Sigmoid colon (tissue), 4 donors: ENCODE measurements around the gene LYPD1.

ENCODE experiments used
- EP300 ChIP-seq, 4 donors: sonication (generic); formaldehyde crosslinking; IDR thresholded peaks; one replicate each; pipeline ENCODE4 v1.6.1; 2017; ENCODE audit warnings: antibody characterized with exemption in 4 of 4
- POLR2A ChIP-seq, 2 donors: fragments of 450-650 bp; IDR thresholded peaks; one replicate each; pipeline ENCODE4 v1.6.1; 2016; ENCODE audit warnings: antibody characterized with exemption in 2 of 2, mild to moderate bottlenecking in 2 of 2, moderate library complexity in 2 of 2
- POLR2AphosphoS5 ChIP-seq, 4 donors: sonication (generic); formaldehyde crosslinking; IDR thresholded peaks; one replicate each; pipeline ENCODE4 v1.6.1; 2017; ENCODE audit warnings: antibody characterized with exemption in 4 of 4
- TF ChIP-seq, protein P1 (sequence below), 4 experiments: fragments of 450-650 bp in 3 of 4; fragments of 200-600 bp in 1 of 4; IDR thresholded peaks; one replicate each; pipeline ENCODE4 v1.5.1; 2016 to 2019; ENCODE audit warnings: antibody characterized with exemption in 4 of 4, mild to moderate bottlenecking in 3 of 4, moderate library complexity in 2 of 4

- TF ChIP-seq POLR2A (IDR thresholded peaks at IDR 0.05): no peak
- TF ChIP-seq, protein P1, sequence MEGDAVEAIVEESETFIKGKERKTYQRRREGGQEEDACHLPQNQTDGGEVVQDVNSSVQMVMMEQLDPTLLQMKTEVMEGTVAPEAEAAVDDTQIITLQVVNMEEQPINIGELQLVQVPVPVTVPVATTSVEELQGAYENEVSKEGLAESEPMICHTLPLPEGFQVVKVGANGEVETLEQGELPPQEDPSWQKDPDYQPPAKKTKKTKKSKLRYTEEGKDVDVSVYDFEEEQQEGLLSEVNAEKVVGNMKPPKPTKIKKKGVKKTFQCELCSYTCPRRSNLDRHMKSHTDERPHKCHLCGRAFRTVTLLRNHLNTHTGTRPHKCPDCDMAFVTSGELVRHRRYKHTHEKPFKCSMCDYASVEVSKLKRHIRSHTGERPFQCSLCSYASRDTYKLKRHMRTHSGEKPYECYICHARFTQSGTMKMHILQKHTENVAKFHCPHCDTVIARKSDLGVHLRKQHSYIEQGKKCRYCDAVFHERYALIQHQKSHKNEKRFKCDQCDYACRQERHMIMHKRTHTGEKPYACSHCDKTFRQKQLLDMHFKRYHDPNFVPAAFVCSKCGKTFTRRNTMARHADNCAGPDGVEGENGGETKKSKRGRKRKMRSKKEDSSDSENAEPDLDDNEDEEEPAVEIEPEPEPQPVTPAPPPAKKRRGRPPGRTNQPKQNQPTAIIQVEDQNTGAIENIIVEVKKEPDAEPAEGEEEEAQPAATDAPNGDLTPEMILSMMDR (IDR thresholded peaks at IDR 0.05): no peak
- TF ChIP-seq EP300 (IDR thresholded peaks at IDR 0.05): no peak
- no peak for TF ChIP-seq POLR2AphosphoS5 (IDR thresholded peaks at IDR 0.05)
Observed at GRCh38 chr2:132597166-132597565, 72.8 kb downstream of the LYPD1 start.
